ENCODE measurements around the gene SPRY4. TPM values are rescaled to one million over a fixed set of nuclear protein-coding genes. Genes with fewer than 3 reads are reported as not detected.

SPRY4 gene
- total and polyA plus RNA-seq, 2 of the 4 experiments (the other 2 are of a cell fraction), result 8.4 to 21.0 TPM

GRCh38 chr5:142313275-142313674 is 11.5 kb downstream of the SPRY4 start:
- peaks cover 29% of the 10 kb centered on the region for H3K9me1 ChIP-seq (ENCODE audit: insufficient read depth, low read length)
- no peak overlapping the region for H3K56ac ChIP-seq (ENCODE audit: extremely low read depth, insufficient read depth, low read length)
- ChIA-PET POLR2A (ENCODE audit: unreplicated experiment) (no interaction called here), CTCF (no interaction called here)
- 0 out of 2 replicates have a peak overlapping the region, but pooled peaks have one; percentile 5 for H2AK5ac ChIP-seq (ENCODE audit: low read depth, low read length)
- no peak overlapping the region for H2AK9ac ChIP-seq (replicated peaks; ENCODE audit: low read depth, low read length, poor library complexity)
- no peak overlapping the region for H4K91ac ChIP-seq (ENCODE audit: insufficient read depth, low read depth, low read length)
- H3K9ac ChIP-seq (ENCODE audit: low read depth, low read length), result no peak overlapping the region
- dilution Hi-C loops (cut with HindIII; ENCODE audit: low sequenced_read_pairs, unreplicated experiment), result no loop called here
- H3K4ac ChIP-seq (ENCODE audit: low read depth, low read length), result no peak overlapping the region
- in situ Hi-C loops (cut with MboI; ENCODE audit: low sequenced_read_pairs), result no loop called here
- 100% methylated on average over 2 of the region's 10 CpGs; no CpG with 5 or more reads in 1 of the 2 experiments for WGBS, 2 experiments (ENCODE audit: extremely low coverage in 2 of 2, insufficient read length in 1 of 2)
- peaks cover 44% of the 10 kb centered on the region for H3K36me3 ChIP-seq (ENCODE audit: control insufficient read depth, insufficient read depth, low read length)
- no peaks in the 10 kb centered on the region for H3K9me3 ChIP-seq (ENCODE audit: control insufficient read depth, insufficient read depth, low read length)
- H3K14ac ChIP-seq (replicated peaks; ENCODE audit: low read depth, low read length), result no peak overlapping the region
- intact Hi-C loops (cut with micrococcal nuclease), result no loop called here
- H2BK20ac ChIP-seq (ENCODE audit: low read depth, low read length), result no peak overlapping the region
- no TSS peak for BruUV-seq (replicated peaks)
- no peak overlapping the region for H2AFZ ChIP-seq (replicated peaks; ENCODE audit: low read length, poor library complexity)
- no peak overlapping the region for H2BK15ac ChIP-seq (ENCODE audit: low read depth, low read length)
- H3K27ac ChIP-seq (ENCODE audit: insufficient read depth, low read length), result no peak overlapping the region
- H4K20me1 ChIP-seq (ENCODE audit: insufficient read depth, low read length), result peaks cover 93% of the 10 kb centered on the region
- peaks cover 24% of the 10 kb centered on the region for H3K4me1 ChIP-seq (ENCODE audit: control insufficient read depth, insufficient read depth, low read length)
- no peak overlapping the region for H4K8ac ChIP-seq (ENCODE audit: low read depth in 2 of 2, low read length in 2 of 2)
- no peak for DNase-seq
- H3K4me2 ChIP-seq (ENCODE audit: low read depth, low read length), result no peak overlapping the region
- H2BK120ac ChIP-seq (ENCODE audit: low read depth, low read length), result no peak overlapping the region
- no peak overlapping the region for H4K5ac ChIP-seq (ENCODE audit: low read depth, low read length)
- no peaks in the 10 kb centered on the region for H3K27me3 ChIP-seq (ENCODE audit: control insufficient read depth, insufficient read depth, low read length)
- H3K79me1 ChIP-seq (ENCODE audit: low read depth in 1 of 2, low read length in 2 of 2), result peaks cover 18 to 65% of the 10 kb centered on the region in 2 experiments
- no peak for ATAC-seq (ENCODE audit: low read depth)
- H3K4me3 ChIP-seq (ENCODE audit: insufficient read depth, low read depth, low read length), result no peak overlapping the region
- TF ChIP-seq RAD21 (IDR thresholded peaks at IDR 0.05; ENCODE audit: low read length) (no peak), MAZ (IDR thresholded peaks at IDR 0.05; ENCODE audit: borderline replicate concordance, low read depth, low read length) (no peak), USF2 (IDR thresholded peaks at IDR 0.05; ENCODE audit: low read depth, low read length) (no peak), CEBPB (IDR thresholded peaks at IDR 0.05; ENCODE audit: low read depth, low read length) (no peak), RCOR1 (IDR thresholded peaks at IDR 0.05; ENCODE audit: insufficient replicate concordance, low read length) (no peak), POLR2A (IDR thresholded peaks at IDR 0.05; ENCODE audit: low read depth, low read length) (no peak), MXI1 (IDR thresholded peaks at IDR 0.05; ENCODE audit: borderline replicate concordance, low read depth, low read length) (no peak), ELK1 (IDR thresholded peaks at IDR 0.05; ENCODE audit: borderline replicate concordance, low read depth, low read length) (no peak), FOS (IDR thresholded peaks at IDR 0.05; ENCODE audit: low read depth, low read length) (no peak), MAFK (IDR thresholded peaks at IDR 0.05; ENCODE audit: low read depth, low read length) (no peak), CTCF (conservative IDR thresholded peaks at IDR 0.05; ENCODE audit: low read depth, low read length) (no peak)
- H3K18ac ChIP-seq (ENCODE audit: low read depth, low read length), result no peak overlapping the region
- no peak overlapping the region for H2BK5ac ChIP-seq (ENCODE audit: low read depth, low read length, poor library complexity, severe bottlenecking)
- 0 out of 2 replicates have a peak overlapping the region, but pooled peaks have one; percentile 25 for H3K23ac ChIP-seq (ENCODE audit: low read depth, low read length)

All from IMR-90 (cell line).